GM13977 (cell line): ENCODE measurements around the gene ZNF236.

Source experiments
- DNase-seq: peaks from one replicate; pipeline ENCODE4 v3.0.0; 2012; ENCODE audit warnings: low spot score
- CTCF ChIP-seq: IDR thresholded peaks from 2 replicates; pipeline ENCODE4 v1.5.1; 2012; ENCODE audit warnings: mild to moderate bottlenecking, control low read depth; ENCODE audit not compliant: insufficient read depth; ENCODE audit errors: extremely low read depth, missing control alignments
- in situ Hi-C: fragments of 300-500 bp; cut with MboI; formaldehyde crosslinking; loops from one replicate; pipeline ENCODE4 v1.12.0; 2022; ENCODE audit warnings: low sequenced_read_pairs, low pct_unique_long_range_greater_than_20kb, mixed read lengths, inconsistent platforms; ENCODE audit not compliant: unreplicated experiment

Gene ZNF236

DNA sequence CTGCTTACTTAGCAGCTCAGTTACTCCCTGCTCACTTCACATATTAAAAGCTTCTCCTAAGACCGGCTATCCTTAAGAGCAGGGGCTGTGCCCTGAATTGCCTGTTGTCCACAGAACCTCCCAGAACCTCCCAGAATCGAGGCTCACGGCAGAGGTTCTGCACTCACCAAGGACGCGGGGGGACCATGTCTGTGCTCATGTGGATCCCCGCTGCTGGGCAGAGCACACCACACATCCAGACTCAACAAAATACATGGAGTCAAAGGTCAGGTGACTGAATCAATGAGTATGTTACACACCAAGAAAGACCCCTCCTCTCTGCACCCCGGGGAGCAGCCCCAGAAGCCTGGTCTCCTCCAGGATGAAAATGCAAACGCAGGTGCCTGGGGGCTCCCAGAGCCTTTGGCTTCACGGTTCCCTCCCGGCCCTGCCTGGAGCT is 161.3 kb downstream of the ZNF236 start:
- in situ Hi-C loops = loop anchor here (10.0 kb wide), 1 partner anchor 49 kb away; no protein-coding TSS in a partner anchor
- DNase-seq = no peak
- no peak for TF ChIP-seq CTCF

- TF ChIP-seq CTCF = no peak
- in situ Hi-C loops = loop anchor here (10.0 kb wide), 1 partner anchor 50 kb away; no protein-coding TSS in a partner anchor
- no peak for DNase-seq
These were observed 162.1 kb downstream of the ZNF236 start for GRCh38 chr18:76984193-76985155.

DNA sequence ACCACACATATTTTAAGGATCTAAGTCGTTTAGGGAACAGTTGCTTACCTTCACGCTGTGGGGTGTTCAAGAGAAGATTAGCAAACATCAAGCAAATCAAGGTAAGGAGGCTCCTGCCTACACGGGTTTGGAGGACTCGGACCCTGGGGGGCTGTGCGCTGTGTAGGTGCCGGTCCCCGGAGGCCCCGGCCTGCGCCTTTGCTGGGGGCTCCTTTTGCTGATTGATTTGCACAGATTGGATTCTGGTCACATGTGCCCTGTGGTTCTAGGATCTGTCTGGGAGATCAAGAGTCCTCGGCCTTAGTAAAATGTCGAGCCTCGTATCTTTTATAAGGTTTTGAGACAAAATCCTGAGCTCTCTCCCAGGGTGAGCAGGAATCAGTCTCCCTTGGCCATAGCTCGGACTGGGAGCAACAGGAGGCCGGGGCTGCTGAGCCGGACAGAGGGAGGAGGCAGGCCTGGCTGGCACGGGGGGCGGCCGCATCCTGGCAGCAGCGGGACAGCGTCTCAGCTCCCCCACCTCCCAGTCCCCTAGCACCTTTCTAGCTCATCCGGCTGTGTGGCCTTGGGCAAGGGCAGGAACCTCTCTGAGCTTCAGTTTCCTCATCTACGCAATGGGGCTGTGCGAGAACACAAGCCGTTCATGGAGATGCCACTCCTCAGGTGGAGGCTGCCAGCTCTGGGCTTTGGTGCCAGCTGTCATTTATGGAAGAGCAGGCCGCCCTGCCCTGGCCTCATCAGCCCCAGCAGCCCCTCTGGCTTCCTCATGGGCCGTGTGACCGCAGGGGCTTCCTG is 163.0 kb downstream of the ZNF236 start:
- in situ Hi-C loops = loop anchor here (10.0 kb wide), 1 partner anchor 51 kb away; no protein-coding TSS in a partner anchor
- no peak for DNase-seq

GRCh38 chr18:76985951-76986236 is 163.5 kb downstream of the ZNF236 start:
- TF ChIP-seq CTCF = no peak
- DNase-seq = no peak
- in situ Hi-C loops = loop anchor here (10.0 kb wide), 1 partner anchor 51 kb away; no protein-coding TSS in a partner anchor

More for the DNA sequence above, 163.0 kb downstream of the ZNF236 start:
- no peak for TF ChIP-seq CTCF

GRCh38 chr18:76986406-76986805 is 164.0 kb downstream of the ZNF236 start:
- TF ChIP-seq CTCF = no peak
- no peak for DNase-seq
- in situ Hi-C loops = loop anchor here (10.0 kb wide), 1 partner anchor 52 kb away; no protein-coding TSS in a partner anchor

- no peak for TF ChIP-seq CTCF
- in situ Hi-C loops = loop anchor here (10.0 kb wide), 1 partner anchor 53 kb away; no protein-coding TSS in a partner anchor
- DNase-seq = no peak
These were observed 165.9 kb downstream of the ZNF236 start for GRCh38 chr18:76988031-76988826.
